ENCODE data around the gene TNFRSF4.

GRCh38 chr1:1202831-1203560 is 11.0 kb downstream of the TNFRSF4 start:
- no peak for TF ChIP-seq CTCF (conservative IDR thresholded peaks at IDR 0.05)
- no peak for TF ChIP-seq ZFX (IDR thresholded peaks at IDR 0.05)
